HG03558 (cell line): ENCODE data around the gene PPP1R37.
"Not testable (repeated sequence)": the region's sequence is repeated elsewhere in the genome, so short reads cannot be mapped to it uniquely, and the experiment has no call there.

ENCODE experiments used
- ATAC-seq: cut with Tn5 transposase; IDR thresholded peaks from one replicate; pipeline ENCODE4 v1.9.1; 2021; ENCODE audit warnings: moderate number of reproducible peaks; ENCODE audit not compliant: unreplicated experiment; ENCODE audit errors: extremely low read depth

The PPP1R37 gene

GRCh38 chr19:45107621-45108150, 14.7 kb downstream of the PPP1R37 start:
- no peak for ATAC-seq

- no peak for ATAC-seq
Measured at GRCh38 chr19:45110851-45111266, 17.9 kb downstream of the PPP1R37 start.

GRCh38 chr19:45112111-45112827, 19.3 kb downstream of the PPP1R37 start:
- ATAC-seq, result no peak

GRCh38 chr19:45113628-45114027, 20.6 kb downstream of the PPP1R37 start:
- ATAC-seq, result no peak

- ATAC-seq, result no peak
Measured at GRCh38 chr19:45114116-45114515, 21.1 kb downstream of the PPP1R37 start.

- ATAC-seq, result no peak
Measured at GRCh38 chr19:45115809-45116615, 23.0 kb downstream of the PPP1R37 start.

- ATAC-seq, result no peak
Measured at GRCh38 chr19:45117167-45117594, 24.2 kb downstream of the PPP1R37 start.

- no peak for ATAC-seq
Measured at GRCh38 chr19:45117671-45118070, 24.7 kb downstream of the PPP1R37 start.

GRCh38 chr19:45118106-45118505, 25.1 kb downstream of the PPP1R37 start:
- no peak for ATAC-seq

- not testable (repeated sequence) for ATAC-seq
Measured at GRCh38 chr19:45118591-45119355, 25.8 kb downstream of the PPP1R37 start.

- no peak for ATAC-seq
Measured at GRCh38 chr19:45119582-45119981, 26.6 kb downstream of the PPP1R37 start.

GRCh38 chr19:45121827-45122345, 28.9 kb downstream of the PPP1R37 start:
- ATAC-seq, result no peak

GRCh38 chr19:45122832-45123231, 29.9 kb downstream of the PPP1R37 start:
- ATAC-seq, result no peak

GRCh38 chr19:45123440-45123850, 30.5 kb downstream of the PPP1R37 start:
- ATAC-seq, result no peak

GRCh38 chr19:45124021-45124420, 31.0 kb downstream of the PPP1R37 start:
- ATAC-seq, result no peak

- ATAC-seq, result no peak
Measured at GRCh38 chr19:45125360-45125759, 32.4 kb downstream of the PPP1R37 start.

- ATAC-seq, result no peak
Measured at GRCh38 chr19:45125975-45126493, 33.1 kb downstream of the PPP1R37 start.

GRCh38 chr19:45126654-45127053, 33.7 kb downstream of the PPP1R37 start:
- ATAC-seq, result no peak

GRCh38 chr19:45128146-45128545, 35.2 kb downstream of the PPP1R37 start:
- no peak for ATAC-seq

GRCh38 chr19:45128806-45129205, 35.8 kb downstream of the PPP1R37 start:
- no peak for ATAC-seq
